ENCODE results near the gene HUWE1.
"Not testable (repeated sequence)": the region's sequence is repeated elsewhere in the genome, so short reads cannot be mapped to it uniquely, and the experiment has no call there.

Gene HUWE1

GRCh38 chrX:53686151-53686885, at the start of gene HUWE1:
HUWE1 (minus strand) TSS chrX:53686719; CDS start chrX:53654107, 32,612 bp downstream.
- peak; percentile 79 for DNase-seq

DNA sequence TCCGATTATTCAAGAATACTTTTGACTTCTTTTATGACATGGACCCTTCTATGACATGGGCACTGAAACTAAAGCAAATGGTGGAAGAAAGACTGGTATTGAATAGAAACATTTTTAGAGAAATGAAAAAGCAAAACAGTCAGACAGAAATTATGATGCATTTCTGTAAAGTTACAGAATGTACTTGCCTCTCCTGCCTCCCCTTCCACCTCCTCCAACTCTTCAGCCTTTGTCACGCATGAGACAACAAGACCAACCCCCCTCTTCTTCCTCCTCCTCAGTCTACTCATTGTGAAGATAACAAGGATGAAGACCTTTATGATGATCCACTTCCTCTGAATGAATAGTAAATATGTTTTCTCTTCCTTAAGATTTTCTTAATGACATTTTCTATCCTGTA, 46.3 kb upstream of the HUWE1 start:
- no peak for DNase-seq

DNA sequence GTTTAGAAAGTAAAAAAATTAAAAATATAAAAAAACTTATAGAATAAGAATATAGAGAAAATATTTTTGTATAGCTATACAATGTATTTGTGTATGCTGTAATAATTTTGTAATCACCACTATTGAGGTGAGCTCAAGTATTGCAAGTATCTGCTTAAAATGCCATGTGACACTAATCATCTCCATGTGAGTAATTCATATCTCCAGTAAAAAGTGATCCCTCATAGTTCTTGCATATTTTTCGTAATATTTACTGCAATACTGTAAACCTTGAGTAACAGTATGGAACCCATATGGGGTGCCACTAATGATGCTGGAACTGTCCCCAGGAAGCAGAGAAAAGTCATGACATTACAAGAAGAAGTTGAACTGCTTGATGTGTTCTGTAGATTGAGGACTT, 43.2 kb upstream of the HUWE1 start:
- DNase-seq, result no peak

DNA sequence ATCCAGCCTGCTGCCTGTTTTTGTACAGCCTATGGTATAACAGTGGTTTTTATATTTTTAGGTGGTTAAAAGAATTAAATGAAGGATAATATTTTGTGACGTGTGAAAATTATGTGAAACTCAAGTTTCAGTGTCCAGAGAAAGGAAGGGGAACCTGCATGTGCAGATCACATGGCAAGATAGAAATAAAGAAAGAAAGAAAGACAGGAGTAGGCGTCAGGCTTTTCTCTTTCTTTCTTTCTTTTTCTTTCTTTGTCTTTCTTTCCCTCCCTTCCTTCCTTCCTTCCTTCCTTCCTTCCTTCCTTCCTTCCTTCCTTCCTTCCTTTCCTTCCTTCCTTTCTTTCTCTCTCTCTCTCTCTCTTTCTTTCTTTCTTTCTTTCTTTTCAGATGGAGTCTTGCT, 42.0 kb upstream of the HUWE1 start:
- no peak for DNase-seq

DNA sequence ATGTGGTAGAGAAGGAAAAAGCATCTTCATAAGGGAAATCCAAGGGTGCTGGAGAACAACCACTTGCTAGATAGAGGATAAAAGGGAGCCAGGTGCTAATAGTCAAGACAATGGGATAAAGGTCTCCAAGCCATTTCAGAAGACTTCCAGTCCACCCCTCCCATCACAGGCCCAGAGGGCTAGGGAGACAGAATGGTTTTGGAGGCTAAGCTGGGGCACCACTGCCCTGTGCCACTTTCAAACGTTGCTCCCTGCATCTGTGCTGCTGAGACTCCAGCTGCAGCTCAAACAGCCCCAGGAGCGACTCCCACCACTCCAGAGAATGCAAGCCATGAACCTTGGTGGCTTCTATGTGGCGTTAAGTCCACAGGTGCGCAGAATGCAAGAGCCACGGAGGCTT, 38.4 kb upstream of the HUWE1 start:
- no peak for DNase-seq

DNA sequence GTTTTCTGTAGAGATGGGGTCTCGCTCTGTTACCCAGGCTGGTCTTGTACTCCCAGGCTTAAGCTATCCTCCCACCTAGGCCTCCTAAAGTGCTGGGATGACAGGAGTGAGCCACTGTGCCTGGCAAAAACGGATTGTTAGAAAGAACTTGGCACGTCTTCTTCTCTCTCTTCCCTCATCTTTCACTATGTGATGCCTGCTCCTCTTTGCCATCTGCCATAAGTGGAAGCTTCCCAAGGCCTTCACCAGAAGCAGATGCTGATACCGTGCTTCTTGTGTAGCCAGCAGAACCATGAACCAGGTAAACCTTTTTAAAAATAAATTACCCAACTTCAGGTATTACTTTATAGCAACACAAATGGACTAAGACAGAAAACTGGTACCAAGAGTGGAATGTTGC, 36.9 kb upstream of the HUWE1 start:
- no peak for DNase-seq

GRCh38 chrX:53721610-53722009, 35.1 kb upstream of the HUWE1 start:
- DNase-seq, result not testable (repeated sequence)

GRCh38 chrX:53719666-53720065, 33.1 kb upstream of the HUWE1 start:
- not testable (repeated sequence) for DNase-seq

GRCh38 chrX:53718073-53718472, 31.6 kb upstream of the HUWE1 start:
- DNase-seq, result no peak

- DNase-seq, result no peak
Measured at GRCh38 chrX:53717205-53717604, 30.7 kb upstream of the HUWE1 start.

- no peak for DNase-seq
Measured at GRCh38 chrX:53716328-53717088, 30.0 kb upstream of the HUWE1 start.

DNA sequence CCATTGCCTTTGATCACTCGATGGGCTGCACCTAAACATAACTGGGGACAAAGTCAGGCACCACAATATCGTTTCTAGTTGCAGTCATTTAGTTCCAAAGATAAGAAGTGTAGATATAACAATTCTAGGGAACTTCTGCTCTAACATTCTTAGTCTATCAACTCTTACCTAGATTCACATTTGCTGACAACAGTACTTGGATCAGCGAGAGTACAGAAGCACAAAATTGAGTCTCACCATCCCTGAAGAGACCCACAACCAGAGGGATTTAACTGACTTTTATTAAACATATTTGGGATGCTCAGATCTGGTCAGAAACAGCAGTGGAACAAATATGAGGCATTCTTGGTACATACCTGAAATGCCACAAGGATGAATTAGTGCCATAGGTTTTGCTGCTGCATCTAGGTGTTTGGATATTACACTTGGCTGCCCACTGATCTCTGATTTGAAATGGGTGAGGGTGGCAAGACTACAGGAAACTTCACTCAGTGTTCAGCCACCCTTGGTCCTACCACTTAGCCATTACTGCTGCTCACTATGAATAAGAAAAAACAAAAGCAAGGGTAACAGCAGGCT, 28.9 kb upstream of the HUWE1 start:
- DNase-seq, result no peak

- no peak for DNase-seq
Measured at GRCh38 chrX:53714580-53715345, 28.2 kb upstream of the HUWE1 start.

GRCh38 chrX:53713987-53714579, 27.6 kb upstream of the HUWE1 start:
- DNase-seq, result no peak

DNA sequence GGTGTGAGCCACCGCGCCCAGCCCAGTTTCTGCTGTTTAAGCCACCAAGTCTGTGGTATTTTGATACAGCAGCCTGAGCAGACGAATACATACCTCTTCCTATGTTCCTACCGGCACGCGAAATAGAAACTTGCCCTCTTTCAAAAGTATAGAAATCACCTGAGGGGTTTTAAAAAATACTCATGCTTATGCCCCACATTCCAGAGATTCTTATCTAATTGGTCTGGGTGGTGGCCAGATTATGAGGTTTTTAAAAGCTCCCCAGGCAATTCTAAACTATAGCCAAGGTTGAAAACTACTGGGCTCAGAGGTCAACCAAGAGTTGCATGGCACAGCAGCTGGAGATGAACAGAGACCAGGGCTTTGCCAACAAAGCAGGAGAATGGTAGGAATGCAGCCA, 24.9 kb upstream of the HUWE1 start:
- DNase-seq, result no peak

DNA sequence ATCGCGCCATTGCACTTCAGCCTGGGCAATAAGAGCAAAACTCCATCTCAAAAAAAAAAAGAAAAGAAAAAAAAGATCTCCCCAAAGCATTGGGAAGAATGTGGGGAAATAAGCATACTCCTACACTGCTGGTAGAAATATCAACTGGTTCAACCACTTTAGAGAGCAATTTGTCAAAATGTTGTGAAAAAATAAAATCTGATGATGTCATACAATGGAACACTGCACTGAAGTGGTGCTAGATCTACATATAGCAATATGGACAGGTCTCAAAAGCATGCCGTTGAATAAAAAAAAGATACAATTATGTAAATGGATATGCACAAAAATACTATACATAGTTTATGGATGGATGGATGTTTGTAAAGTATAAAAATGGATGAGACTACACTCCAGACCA, 18.3 kb upstream of the HUWE1 start:
- DNase-seq, result no peak

- no peak for DNase-seq
Measured at GRCh38 chrX:53704294-53704693, 17.8 kb upstream of the HUWE1 start.

DNA sequence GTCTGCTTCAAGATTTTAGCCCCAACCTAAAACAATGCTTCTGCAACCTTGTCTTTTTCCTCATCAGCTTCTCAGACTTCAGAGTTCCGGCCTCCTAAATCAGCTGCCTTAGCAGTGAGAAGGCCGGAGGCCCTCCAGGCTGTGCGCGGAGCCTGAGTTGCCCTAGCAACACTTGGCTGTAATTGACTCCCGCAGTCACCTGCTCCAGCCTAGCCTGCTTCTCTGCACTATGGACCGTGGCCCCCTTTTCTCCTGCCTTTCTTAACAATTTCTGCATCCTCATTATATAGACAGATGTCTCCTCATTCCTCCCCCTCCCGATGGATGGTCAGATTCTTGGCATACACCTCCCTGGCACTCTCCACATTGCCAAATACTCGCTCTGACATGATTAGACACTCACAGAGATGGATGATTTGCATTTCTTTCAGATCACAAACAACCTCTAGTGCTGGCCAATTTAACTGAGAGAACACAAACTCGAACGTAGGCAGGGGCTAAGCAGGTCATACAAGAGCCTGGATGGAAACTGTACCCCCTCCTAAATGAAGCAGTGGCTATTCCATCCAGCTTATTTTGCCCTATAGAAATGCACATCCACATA, 9.5 kb upstream of the HUWE1 start:
- DNase-seq, result no peak

DNA sequence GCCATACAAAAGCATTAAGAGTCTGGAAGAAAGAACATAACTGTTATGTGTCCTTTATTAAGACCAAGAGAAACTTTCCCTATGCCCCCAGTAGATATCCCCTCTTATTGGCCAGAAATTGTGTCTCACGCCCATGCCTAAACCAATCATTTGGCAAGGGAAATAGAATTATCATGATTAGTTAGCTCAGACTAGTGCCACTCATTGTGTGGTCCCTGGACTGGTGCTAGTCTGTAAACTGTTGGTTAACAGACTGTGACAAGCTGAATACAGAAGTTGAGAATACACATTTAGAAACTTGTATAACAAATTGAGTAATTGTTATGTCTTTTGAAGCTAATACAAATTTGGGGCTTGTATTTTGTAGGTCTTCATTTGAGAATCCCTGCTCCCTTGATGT, 8.1 kb upstream of the HUWE1 start:
- no peak for DNase-seq

GRCh38 chrX:53688300-53688699, 1.8 kb upstream of the HUWE1 start:
- no peak for DNase-seq

DNA sequence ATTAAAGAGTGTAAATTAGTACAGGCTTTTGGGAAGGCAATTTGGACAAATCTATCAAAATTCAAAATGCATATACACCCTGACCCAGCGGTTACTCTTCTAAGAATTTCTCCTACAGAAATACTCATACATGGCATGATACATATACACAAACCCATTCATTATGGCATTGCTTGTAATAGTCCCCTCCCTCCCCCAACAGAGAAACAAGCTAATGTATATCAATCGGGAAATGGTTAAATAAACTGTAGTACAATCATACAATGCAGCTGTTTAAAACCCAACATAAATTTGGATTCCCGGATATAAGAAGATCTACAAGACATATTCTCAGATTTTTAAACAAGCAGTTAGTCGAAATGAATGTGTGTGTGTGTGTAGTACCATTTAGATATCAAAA, 808 bp downstream of the HUWE1 start:
- DNase-seq, result no peak

DNA sequence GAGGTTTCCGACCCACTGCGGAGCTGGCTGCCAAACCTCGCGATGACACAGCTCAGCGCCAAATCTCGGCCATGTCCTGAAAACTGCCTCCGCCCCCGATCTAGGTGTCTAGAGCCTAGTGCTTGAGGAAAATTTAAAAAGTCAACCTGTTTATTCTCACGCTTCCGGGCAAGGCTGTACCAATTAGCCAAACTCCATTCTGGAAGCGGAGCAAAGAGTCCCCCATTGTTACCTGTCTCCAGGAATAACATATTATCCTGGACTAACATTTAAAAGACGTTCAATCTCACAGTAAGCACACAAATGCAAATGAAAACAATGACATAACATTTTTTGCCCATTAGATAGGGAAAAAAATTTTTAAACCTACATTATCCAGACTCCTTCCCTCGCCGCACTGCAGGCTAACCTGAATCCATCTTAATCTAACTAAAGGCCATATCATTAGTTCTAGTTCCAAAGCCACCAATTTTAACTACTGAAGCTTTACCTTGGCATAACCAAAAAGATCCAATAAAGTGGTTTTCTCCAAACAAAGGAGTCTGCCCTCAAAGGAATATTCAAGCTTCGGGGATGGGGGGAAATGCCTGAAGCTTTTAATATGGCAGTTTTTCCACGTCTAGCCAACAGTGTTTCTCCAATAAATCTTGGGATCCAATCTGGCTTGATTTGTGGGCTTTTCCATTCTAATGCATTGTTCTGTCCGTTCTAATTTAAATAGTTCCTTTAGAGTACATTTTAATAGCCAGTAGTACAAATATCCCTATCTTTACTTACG, 1.9 kb downstream of the HUWE1 start:
- no peak for DNase-seq

All from right forelimb (tissue), 1 donor.